K562 (cell line): ENCODE measurements around the gene ZBTB38. TPM values are rescaled to one million over a fixed set of nuclear protein-coding genes. Genes with fewer than 3 reads are reported as not detected.

ENCODE experiments used
- ATAC-seq: fragments of 200-7000 bp; cut with Tn5 transposase; 3 replicates; pipeline ENCODE4 v1.9.1; 2020; ENCODE audit warnings: moderate library complexity
- BruUV-seq: library from RNA; stranded (reverse); fragments of 400-500 nt; replicated peaks from 2 replicates; lab custom pipeline; 2021; lab: Mats Ljungman, UMichigan
- CTCF ChIA-PET: fragments of 300-600 bp; formaldehyde crosslinking; extraction: SDS; loops from one replicate; lab custom pipeline; 2021; ENCODE audit warnings: low intra/inter-chr PET ratio; lab: Yijun Ruan, JAX
- POLR2A ChIA-PET: fragments of 300-600, 350-650 bp; sonication (Branson Sonifier 250); formaldehyde crosslinking; extraction: SDS; loops from one replicate; lab custom pipeline; 2021; ENCODE audit warnings: antibody characterized with exemption, inconsistent platforms; lab: Yijun Ruan, JAX
- DNase-seq, 4 experiments: peaks; one replicate each; pipeline versions ENCODE4 v3.0.0 to v3.0.0-alpha.2; 2011 to 2018; ENCODE audit warnings: low spot score in 3 of 4, mixed read lengths in 3 of 4; ENCODE audit errors: extremely low read depth in 1 of 4
- FAIRE-seq: peaks from 2 replicates; lab custom pipeline; 2011; peaks lifted over from hg19 to GRCh38; lab: Jason Lieb, UNC
- H2AFZ ChIP-seq: 2 replicates; pipeline ENCODE4 v1.6.0; 2011; ENCODE audit warnings: low read depth, low read length, control low read depth, inconsistent platforms
- H3K27ac ChIP-seq: fragments of 200-600 bp; 3 replicates; pipeline ENCODE4 v1.8.0; 2011; ENCODE audit warnings: low read depth, mild to moderate bottlenecking, control low read depth, inconsistent platforms, low read length, moderate library complexity, mixed read lengths; ENCODE audit errors: extremely low read depth
- H3K27me3 ChIP-seq, 2 experiments: fragments of 300-600 bp in 1 of 2; 2 replicates in 1 of 2; 3 replicates in 1 of 2; pipeline versions ENCODE4 v1.6.0 to v1.8.0; 2011; ENCODE audit warnings: inconsistent platforms in 2 of 2, low read length in 2 of 2, mild to moderate bottlenecking in 1 of 2, mixed read lengths in 1 of 2, moderate library complexity in 1 of 2; ENCODE audit not compliant: control insufficient read depth in 2 of 2, insufficient read depth in 2 of 2
- H3K36me3 ChIP-seq: fragments of 300-600 bp; 3 replicates; pipeline ENCODE4 v1.8.0; 2011; ENCODE audit warnings: mild to moderate bottlenecking, low read length, inconsistent platforms; ENCODE audit not compliant: control insufficient read depth, insufficient read depth
- H3K4me1 ChIP-seq, 2 experiments: fragments of 200-600 bp in 1 of 2; replicated peaks in 1 of 2; 2 replicates in 1 of 2; 3 replicates in 1 of 2; pipeline versions ENCODE4 v1.5.1 to v1.8.0; 2011; ENCODE audit warnings: inconsistent platforms in 2 of 2, low read length in 2 of 2, mild to moderate bottlenecking in 1 of 2, mixed read lengths in 1 of 2, moderate library complexity in 1 of 2; ENCODE audit not compliant: control insufficient read depth in 2 of 2, insufficient read depth in 2 of 2
- H3K4me2 ChIP-seq: 2 replicates; pipeline ENCODE4 v1.6.1; 2011; ENCODE audit warnings: low read length, control low read depth, inconsistent platforms, mixed read lengths; ENCODE audit not compliant: insufficient read depth
- H3K4me3 ChIP-seq: fragments of 200-600 bp; sonication (generic), shearing (Covaris generic); 2 replicates; pipeline ENCODE4 v1.5.1; 2016; ENCODE audit warnings: control low read depth, inconsistent platforms
- H3K79me2 ChIP-seq: fragments of 200-600 bp; 3 replicates; pipeline ENCODE4 v1.8.0; 2011; ENCODE audit warnings: low read length, inconsistent platforms; ENCODE audit not compliant: control insufficient read depth, insufficient read depth
- H3K9ac ChIP-seq, 2 experiments: 2 replicates each; pipeline versions ENCODE4 v1.6.0 to v1.6.1; 2011; ENCODE audit warnings: low read depth in 2 of 2, low read length in 2 of 2, control low read depth in 1 of 2, inconsistent platforms in 1 of 2, mild to moderate bottlenecking in 1 of 2, mixed read lengths in 1 of 2; ENCODE audit not compliant: insufficient read depth in 1 of 2
- H3K9me1 ChIP-seq: one replicate; pipeline ENCODE4 v1.6.0; 2011; ENCODE audit warnings: inconsistent platforms, mild to moderate bottlenecking, low read length, moderate library complexity; ENCODE audit not compliant: control insufficient read depth, insufficient read depth
- H3K9me3 ChIP-seq: replicated peaks from 2 replicates; pipeline ENCODE4 v1.5.1; 2011; ENCODE audit warnings: low read depth, low read length, inconsistent platforms; ENCODE audit not compliant: control insufficient read depth, insufficient read depth
- H4K20me1 ChIP-seq: replicated peaks from 2 replicates; pipeline ENCODE4 v1.6.1; 2011; ENCODE audit warnings: low read length, inconsistent platforms, mixed read lengths; ENCODE audit not compliant: control insufficient read depth, insufficient read depth
- CC2D1A ChIP-seq: fragments of 450-650 bp; IDR thresholded peaks from 2 replicates; pipeline ENCODE4 v1.6.1; 2017; ENCODE audit warnings: mild to moderate bottlenecking
- E2F3 ChIP-seq: fragments of 250-450 bp; sonication (Bioruptor Pico); IDR thresholded peaks from 2 replicates; pipeline ENCODE4 v1.4.0; 2020; ENCODE audit warnings: mild to moderate bottlenecking
- EWSR1 ChIP-seq: fragments of 450-650 bp; IDR thresholded peaks from 2 replicates; pipeline ENCODE4 v1.6.1; 2018; ENCODE audit warnings: borderline replicate concordance, mild to moderate bottlenecking, low read depth, moderate library complexity; ENCODE audit not compliant: partially characterized antibody
- GATAD2B ChIP-seq: fragments of 450-650 bp; IDR thresholded peaks from 2 replicates; pipeline ENCODE4 v1.6.1; 2017; ENCODE audit warnings: mild to moderate bottlenecking, borderline replicate concordance
- MAFG ChIP-seq: fragments of 450-650 bp; conservative IDR thresholded peaks from 2 replicates; pipeline ENCODE4 v1.6.1; 2016; ENCODE audit warnings: missing genetic modification characterization, missing compliant biosample characterization
- MECOM ChIP-seq: fragments of 250-450 bp; sonication (Bioruptor Pico); IDR thresholded peaks from 2 replicates; pipeline ENCODE4 v1.8.0; 2022; ENCODE audit warnings: inconsistent platforms
- NCOA6 ChIP-seq: fragments of 450-650 bp; IDR thresholded peaks from 2 replicates; pipeline ENCODE4 v1.6.1; 2017; ENCODE audit warnings: mild to moderate bottlenecking
- PBX2 ChIP-seq, 2 experiments: IDR thresholded peaks in 1 of 2; conservative IDR thresholded peaks in 1 of 2; 2 replicates each; pipeline ENCODE4 v1.6.1; 2016; ENCODE audit warnings: low read depth in 2 of 2, mild to moderate bottlenecking in 1 of 2, missing compliant biosample characterization in 1 of 2, missing genetic modification characterization in 1 of 2, moderate library complexity in 1 of 2
- SIN3B ChIP-seq: fragments of 450-650 bp; IDR thresholded peaks from 2 replicates; pipeline ENCODE4 v1.6.1; 2017; ENCODE audit warnings: low read depth, mild to moderate bottlenecking, moderate library complexity
- STAT5B ChIP-seq: fragments of 250-450 bp; sonication (Bioruptor Pico); IDR thresholded peaks from 2 replicates; pipeline ENCODE4 v1.8.0; 2021; ENCODE audit warnings: mild to moderate bottlenecking, inconsistent platforms
- ZNF253 ChIP-seq: fragments of 250-450 bp; sonication (Bioruptor Pico); conservative IDR thresholded peaks from 2 replicates; pipeline ENCODE4 v1.6.1; 2021; ENCODE audit warnings: mild to moderate bottlenecking
- ZNF398 ChIP-seq: fragments of 250-450 bp; sonication (Bioruptor Pico); IDR thresholded peaks from 2 replicates; pipeline ENCODE4 v1.8.0; 2021; ENCODE audit warnings: moderate library complexity, mild to moderate bottlenecking, inconsistent platforms
- ZNF41 ChIP-seq: fragments of 250-450 bp; sonication (Bioruptor Pico); conservative IDR thresholded peaks from 2 replicates; pipeline ENCODE4 v1.4.0; 2020; ENCODE audit warnings: mild to moderate bottlenecking
- ZNF584 ChIP-seq: fragments of 200-800 bp; sonication (Bioruptor generic); IDR thresholded peaks from 2 replicates; pipeline ENCODE4 v1.6.1; 2016; ENCODE audit warnings: low read depth, mild to moderate bottlenecking, missing genetic modification characterization, missing compliant biosample characterization
- ZZZ3 ChIP-seq: fragments of 450-650 bp; IDR thresholded peaks from 2 replicates; pipeline ENCODE4 v1.6.1; 2016; ENCODE audit warnings: antibody characterized with exemption, mild to moderate bottlenecking, moderate library complexity
- WGBS: fragments of 100-300 bp; shearing (Covaris generic); methylation state at CpG from one replicate; pipeline ENCODE4 v1.1.6; 2016; ENCODE audit warnings: low coverage, mixed read lengths; ENCODE audit not compliant: insufficient coverage; ENCODE audit errors: missing lambda C conversion rate; 5-methylcytosine and 5-hydroxymethylcytosine counted together
- in situ Hi-C: fragments of 300-500 bp; cut with MboI; formaldehyde crosslinking; loops from 4 replicates; pipeline ENCODE4 v1.15.0; 2018; ENCODE audit warnings: inconsistent platforms, mixed read lengths
- intact Hi-C: fragments of 100-400 bp; cut with micrococcal nuclease; formaldehyde crosslinking; loops from 2 replicates; pipeline ENCODE4 v1.14.2; 2022
- polyA plus RNA-seq, 8 experiments: library from polyadenylated mRNA; depleted of rRNA in 4 of 8; stranded (reverse) in 5 of 8; unstranded in 3 of 8; fragments of >200 nt; fragmentation: Nextera tagmentation in 2 of 8; fragmentation: Illumina TruSeq in 1 of 8; extraction: Ambion mirVana in 2 of 8; extraction: Trizol in 1 of 8; gene quantifications; 2 replicates each; pipeline versions ENCODE4 v1.2.1 to v1.2.3, GENCODE V29; 2011 to 2014; ENCODE audit warnings: inconsistent platforms in 1 of 8, missing spikeins in 1 of 8
- total RNA-seq, 7 experiments: library from RNA; depleted of rRNA in 6 of 7; stranded (reverse); fragments of >200 nt in 6 of 7; fragmentation: Illumina TruSeq in 2 of 7; extraction: Trizol in 2 of 7; gene quantifications; 2 replicates each; pipeline versions ENCODE4 v1.2.1 to v1.2.3, GENCODE V29; 2011 to 2021; ENCODE audit warnings: low replicate concordance in 1 of 7

ZBTB38 gene
- total and polyA plus RNA-seq, 9 of the 15 experiments (the other 6 are each of a cell fraction or from before 2014, with no cell fraction given): 12.1 to 39.4 (median 22.9) TPM

GRCh38 chr3:141366285-141367037 is 1.8 kb upstream of the ZBTB38 start:
- DNase-seq (peak; percentile 54 to 70 (median 60)), FAIRE-seq (peak; percentile 76), ATAC-seq (peak; percentile 25)
- intact Hi-C loops: no loop called here
- in situ Hi-C loops: loop anchor here (5.0 kb wide), 1 partner anchor 76 kb away; no protein-coding TSS in a partner anchor
- H3K4me3 ChIP-seq: no peak overlapping the region
- peak overlapping the region; percentile 39 to 95; a peak in 3 of 4 replicates for H3K9ac ChIP-seq
- peak overlapping the region; percentile 95 for H3K27ac ChIP-seq
- H3K4me1 ChIP-seq: peaks cover 25 to 42% of the 10 kb centered on the region in 2 experiments
- ChIA-PET CTCF (no interaction called here), POLR2A (interaction anchor here (0.6 to 1.2 kb wide), 7 partner anchors 12 to 1017 kb away, joined by 3 to 6 read pairs (median 4); no protein-coding TSS in a partner anchor)
- BruUV-seq: no TSS peak
- peaks cover 6% of the 10 kb centered on the region for H3K36me3 ChIP-seq
- H3K9me3 ChIP-seq: no peaks in the 10 kb centered on the region
- H3K79me2 ChIP-seq: peaks cover 23% of the 10 kb centered on the region
- no peaks in the 10 kb centered on the region for H4K20me1 ChIP-seq
- no peaks in the 10 kb centered on the region for H3K27me3 ChIP-seq
- peak overlapping the region; percentile 81 for H2AFZ ChIP-seq
- WGBS: 6% methylated on average over 5 of the region's 5 CpGs
- peak overlapping the region; percentile 93 for H3K4me2 ChIP-seq
- no peaks in the 10 kb centered on the region for H3K9me1 ChIP-seq
- TF ChIP-seq E2F3 (CRISPR knock-in tag): no peak
- no peak for TF ChIP-seq CC2D1A
- TF ChIP-seq MECOM (CRISPR knock-in tag): no peak
- TF ChIP-seq MAFG: no peak
- TF ChIP-seq ZNF398: no peak
- TF ChIP-seq STAT5B (CRISPR knock-in tag): no peak
- no peak for TF ChIP-seq ZNF41 (CRISPR knock-in tag)
- TF ChIP-seq ZNF253: no peak
- no peak for TF ChIP-seq PBX2 (CRISPR knock-in tag; IDR thresholded peaks at IDR 0.05; ENCODE audit: low read depth)
- no peak for TF ChIP-seq PBX2 (tag; conservative IDR thresholded peaks at IDR 0.05; ENCODE audit: low read depth)
- no peak for TF ChIP-seq SIN3B
- TF ChIP-seq ZZZ3: no peak
- no peak for TF ChIP-seq EWSR1
- no peak for TF ChIP-seq NCOA6
- TF ChIP-seq GATAD2B: 0 out of 2 replicates have a peak, but pooled peaks have one; percentile 23
- TF ChIP-seq ZNF584 (CRISPR knock-in tag): 0 out of 2 replicates have a peak, but pooled peaks have one; percentile 49
